Measurements from ENCODE around the gene PSTK. TPM values are rescaled to one million over a fixed set of nuclear protein-coding genes. Genes with fewer than 3 reads are reported as not detected.

PSTK gene
- total RNA-seq, 4 donors from 2014 or later: 0.79 to 12.3 (median 1.7) TPM

DNA sequence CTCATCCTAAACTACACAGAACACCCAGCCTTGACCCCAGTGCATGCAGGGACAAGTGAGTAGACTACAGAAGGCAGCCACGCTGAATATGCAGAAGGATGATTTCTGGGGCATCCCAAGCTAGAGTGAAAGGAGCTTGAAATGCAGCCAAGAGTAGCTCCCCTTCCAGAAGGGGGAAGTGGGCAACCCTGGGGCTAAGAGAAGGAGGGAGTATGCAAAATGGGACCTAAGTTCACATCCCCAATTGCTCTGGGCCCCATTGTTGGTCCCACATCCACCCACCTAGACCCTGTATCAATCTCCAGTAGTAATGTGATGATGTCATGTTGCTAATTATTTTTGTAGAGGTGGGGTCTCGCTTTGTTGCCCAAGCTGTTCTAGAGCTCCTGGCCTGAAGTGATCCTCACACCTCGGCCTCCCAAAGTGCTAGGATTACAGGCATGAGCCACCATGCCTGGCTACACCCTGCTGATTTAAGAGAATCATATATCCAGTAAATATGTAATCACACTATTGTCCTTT, 5.6 kb upstream of the PSTK start:
- peaks cover 0 to 4% (median 2%) of the 10 kb centered on the region in 3 donors for H3K4me1 ChIP-seq

DNA sequence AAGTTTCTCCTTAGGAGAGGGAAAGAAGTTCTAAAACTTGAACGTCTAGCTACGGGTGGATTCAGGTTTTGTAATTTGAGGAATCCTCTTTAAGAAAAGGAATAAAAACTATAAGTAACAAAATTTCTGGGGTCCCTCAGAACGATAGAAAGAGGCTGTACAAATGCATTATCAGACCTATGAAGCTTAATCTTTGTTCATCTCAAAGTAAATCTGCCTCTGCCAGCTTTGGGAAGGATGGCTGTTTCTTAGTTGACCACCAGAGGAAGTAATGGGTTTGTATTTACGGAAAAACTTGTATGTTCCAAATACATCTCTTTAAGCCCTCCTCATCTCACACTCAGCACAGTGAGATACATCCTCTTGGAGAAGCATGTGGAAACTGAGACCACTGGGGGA, 864 bp downstream of the PSTK start:
- peaks cover 0 to 22% (median 5%) of the 10 kb centered on the region in 3 donors for H3K4me1 ChIP-seq
- peak overlapping the region in 3 of 4 donors; percentile 95 to 97 (median 96) for H3K27ac ChIP-seq
- peak overlapping the region; percentile 74 to 79 for H3K4me3 ChIP-seq
- no peaks in the 10 kb centered on the region for H3K9me3 ChIP-seq
- H3K36me3 ChIP-seq: peaks cover 0 to 6% of the 10 kb centered on the region in 2 donors
- no peaks in the 10 kb centered on the region for H3K27me3 ChIP-seq
- no peak for TF ChIP-seq EP300 (IDR thresholded peaks at IDR 0.05)
- TF ChIP-seq, protein P1, sequence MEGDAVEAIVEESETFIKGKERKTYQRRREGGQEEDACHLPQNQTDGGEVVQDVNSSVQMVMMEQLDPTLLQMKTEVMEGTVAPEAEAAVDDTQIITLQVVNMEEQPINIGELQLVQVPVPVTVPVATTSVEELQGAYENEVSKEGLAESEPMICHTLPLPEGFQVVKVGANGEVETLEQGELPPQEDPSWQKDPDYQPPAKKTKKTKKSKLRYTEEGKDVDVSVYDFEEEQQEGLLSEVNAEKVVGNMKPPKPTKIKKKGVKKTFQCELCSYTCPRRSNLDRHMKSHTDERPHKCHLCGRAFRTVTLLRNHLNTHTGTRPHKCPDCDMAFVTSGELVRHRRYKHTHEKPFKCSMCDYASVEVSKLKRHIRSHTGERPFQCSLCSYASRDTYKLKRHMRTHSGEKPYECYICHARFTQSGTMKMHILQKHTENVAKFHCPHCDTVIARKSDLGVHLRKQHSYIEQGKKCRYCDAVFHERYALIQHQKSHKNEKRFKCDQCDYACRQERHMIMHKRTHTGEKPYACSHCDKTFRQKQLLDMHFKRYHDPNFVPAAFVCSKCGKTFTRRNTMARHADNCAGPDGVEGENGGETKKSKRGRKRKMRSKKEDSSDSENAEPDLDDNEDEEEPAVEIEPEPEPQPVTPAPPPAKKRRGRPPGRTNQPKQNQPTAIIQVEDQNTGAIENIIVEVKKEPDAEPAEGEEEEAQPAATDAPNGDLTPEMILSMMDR (IDR thresholded peaks at IDR 0.05): peak; percentile 20 to 46 (median 30)
- 17 to 19% methylated on average over 4 of the region's 4 CpGs for WGBS, 2 donors (ENCODE audit: low coverage in 1 of 2)
- no peak for ATAC-seq

More for the DNA sequence above, 5.6 kb upstream of the PSTK start:
- no peak for ATAC-seq
- TF ChIP-seq, protein P1 (IDR thresholded peaks at IDR 0.05): no peak
- TF ChIP-seq EP300 (IDR thresholded peaks at IDR 0.05): no peak
- no peak for TF ChIP-seq POLR2A (IDR thresholded peaks at IDR 0.05)
- TF ChIP-seq POLR2AphosphoS5 (IDR thresholded peaks at IDR 0.05): no peak
- WGBS, 2 donors (ENCODE audit: low coverage in 1 of 2): 75 to 80% methylated on average over 3 of the region's 3 CpGs
- H3K9me3 ChIP-seq: no peaks in the 10 kb centered on the region
- no peaks in the 10 kb centered on the region for H3K27me3 ChIP-seq
- H3K36me3 ChIP-seq: no peaks in the 10 kb centered on the region
- H3K27ac ChIP-seq: no peak overlapping the region
- no peak overlapping the region for H3K4me3 ChIP-seq

DNA sequence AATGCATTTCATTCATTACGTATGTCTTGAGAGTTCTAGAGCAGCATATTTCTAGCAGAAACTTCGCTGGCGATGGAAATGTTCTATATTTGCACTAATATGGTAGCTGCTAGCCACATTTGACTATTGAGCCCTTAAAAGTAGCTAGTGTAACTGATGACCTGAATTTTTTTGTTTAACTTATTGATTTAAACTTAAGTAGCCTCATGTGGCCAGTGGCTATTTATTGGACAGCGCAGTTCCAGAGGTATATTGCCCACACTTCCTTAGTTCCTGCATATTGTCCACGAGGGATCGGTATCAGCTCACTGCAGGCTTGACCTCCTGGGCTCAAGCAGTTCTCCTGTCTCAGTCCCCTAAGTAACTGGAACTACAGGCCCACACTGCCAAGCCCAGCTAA, 3.7 kb downstream of the PSTK start:
- Histone ChIP-seq H3K27ac (no peak overlapping the region), H3K27me3 (no peaks in the 10 kb centered on the region), H3K36me3 (peaks cover 0 to 6% of the 10 kb centered on the region in 2 donors), H3K4me1 (peaks cover 0 to 22% (median 5%) of the 10 kb centered on the region in 3 donors), H3K9me3 (no peaks in the 10 kb centered on the region), H3K4me3 (no peak overlapping the region)
- WGBS, 2 donors (ENCODE audit: low coverage in 1 of 2): 85 to 100% methylated on average over 4 to 6 of the region's 6 CpGs
- ATAC-seq: no peak
- TF ChIP-seq POLR2AphosphoS5 (IDR thresholded peaks at IDR 0.05): no peak
- no peak for TF ChIP-seq EP300 (IDR thresholded peaks at IDR 0.05)
- TF ChIP-seq POLR2A (IDR thresholded peaks at IDR 0.05): no peak
- TF ChIP-seq, protein P1 (IDR thresholded peaks at IDR 0.05): no peak

DNA sequence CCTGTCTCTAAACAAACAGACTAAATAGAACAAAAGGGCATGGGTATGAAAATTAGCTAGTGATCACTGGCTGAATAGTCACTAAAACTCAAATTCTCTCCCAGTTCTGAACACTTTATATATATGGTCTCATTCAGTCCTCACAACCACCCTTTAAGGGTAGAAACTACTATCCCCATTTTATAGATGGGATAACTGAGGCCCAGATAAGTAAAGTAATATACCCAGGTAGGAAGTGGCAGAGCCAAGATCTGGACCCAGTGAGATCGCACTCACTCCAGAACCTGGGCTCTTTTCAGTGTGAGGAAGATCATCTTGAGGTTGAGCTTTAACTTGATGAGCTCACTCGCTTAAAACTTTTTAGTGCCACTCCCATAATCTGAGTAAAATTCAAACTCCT, 4.5 kb downstream of the PSTK start:
- TF ChIP-seq POLR2AphosphoS5 (IDR thresholded peaks at IDR 0.05): no peak
- TF ChIP-seq EP300 (IDR thresholded peaks at IDR 0.05): no peak
- TF ChIP-seq, protein P1 (IDR thresholded peaks at IDR 0.05): no peak
- no peak for TF ChIP-seq POLR2A (IDR thresholded peaks at IDR 0.05)
- H3K4me3 ChIP-seq: no peak overlapping the region
- 88 to 94% methylated on average over 2 of the region's 2 CpGs for WGBS, 2 donors (ENCODE audit: low coverage in 1 of 2)

DNA sequence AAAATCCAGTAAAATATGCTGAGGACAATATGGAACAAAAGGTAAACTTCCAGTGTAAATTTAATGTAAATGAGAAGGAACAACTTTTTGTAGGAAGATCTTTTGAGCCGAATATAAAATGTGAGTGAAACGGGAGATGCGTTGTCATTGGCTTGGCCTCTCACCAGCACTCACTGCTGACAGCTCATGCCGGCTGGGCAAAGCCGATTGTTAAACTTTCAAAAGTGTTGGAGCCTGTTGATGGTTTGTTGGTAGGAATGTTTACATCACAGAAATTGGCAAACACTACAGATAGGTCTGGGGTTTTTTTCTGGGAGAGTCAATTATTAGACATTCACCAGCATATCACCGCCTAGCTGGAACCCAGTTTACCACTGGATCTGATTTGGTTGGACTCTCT, 6.1 kb downstream of the PSTK start:
- Histone ChIP-seq H3K4me3 (no peak overlapping the region), H3K4me1 (peaks cover 0 to 5% (median 0%) of the 10 kb centered on the region in 3 donors), H3K9me3 (no peaks in the 10 kb centered on the region), H3K36me3 (peaks cover 0 to 13% of the 10 kb centered on the region in 2 donors), H3K27me3 (no peaks in the 10 kb centered on the region), H3K27ac (peak overlapping the region in 1 of 4 donors; percentile 10)
- TF ChIP-seq POLR2A (IDR thresholded peaks at IDR 0.05) (no peak), EP300 (IDR thresholded peaks at IDR 0.05) (no peak), POLR2AphosphoS5 (IDR thresholded peaks at IDR 0.05) (no peak)
- TF ChIP-seq, protein P1 (IDR thresholded peaks at IDR 0.05): no peak
- 59 to 68% methylated on average over 6 of the region's 6 CpGs for WGBS, 2 donors (ENCODE audit: low coverage in 1 of 2)
- no peak for ATAC-seq

More for the DNA sequence above, 4.5 kb downstream of the PSTK start:
- Histone ChIP-seq H3K9me3 (no peaks in the 10 kb centered on the region), H3K4me1 (peaks cover 0 to 17% (median 3%) of the 10 kb centered on the region in 3 donors), H3K36me3 (peaks cover 0 to 6% of the 10 kb centered on the region in 2 donors), H3K27ac (no peak overlapping the region), H3K27me3 (no peaks in the 10 kb centered on the region)
- ATAC-seq: no peak
